ENCODE results near the gene PCDHB2.
"Not testable (repeated sequence)": the region's sequence is repeated elsewhere in the genome, so short reads cannot be mapped to it uniquely, and the experiment has no call there.

Gene PCDHB2

DNA sequence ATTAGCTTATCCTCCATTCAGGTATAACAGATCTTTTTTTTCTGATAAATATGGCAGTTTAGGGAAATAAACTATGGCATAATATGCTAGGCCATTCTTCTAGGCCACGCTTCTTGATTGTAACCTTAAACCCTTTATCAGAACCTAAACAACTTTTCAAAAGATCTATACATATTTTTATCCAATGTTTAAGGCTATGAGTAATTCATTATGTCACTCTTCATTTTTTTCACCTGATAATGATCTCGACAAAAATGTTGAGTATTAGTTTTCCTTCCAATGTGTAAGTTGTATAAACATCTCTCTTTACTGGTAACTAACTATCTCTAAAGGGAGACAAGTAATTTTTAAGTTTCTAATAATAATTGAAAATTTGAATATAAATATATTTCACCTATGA lies 24.8 kb downstream of the PCDHB2 start:
- no peak overlapping the region for H3K4me3 ChIP-seq (replicated peaks in 1 of 2; ENCODE audit: low read depth in 2 of 2, low read length in 2 of 2)
- TF ChIP-seq, protein P1, sequence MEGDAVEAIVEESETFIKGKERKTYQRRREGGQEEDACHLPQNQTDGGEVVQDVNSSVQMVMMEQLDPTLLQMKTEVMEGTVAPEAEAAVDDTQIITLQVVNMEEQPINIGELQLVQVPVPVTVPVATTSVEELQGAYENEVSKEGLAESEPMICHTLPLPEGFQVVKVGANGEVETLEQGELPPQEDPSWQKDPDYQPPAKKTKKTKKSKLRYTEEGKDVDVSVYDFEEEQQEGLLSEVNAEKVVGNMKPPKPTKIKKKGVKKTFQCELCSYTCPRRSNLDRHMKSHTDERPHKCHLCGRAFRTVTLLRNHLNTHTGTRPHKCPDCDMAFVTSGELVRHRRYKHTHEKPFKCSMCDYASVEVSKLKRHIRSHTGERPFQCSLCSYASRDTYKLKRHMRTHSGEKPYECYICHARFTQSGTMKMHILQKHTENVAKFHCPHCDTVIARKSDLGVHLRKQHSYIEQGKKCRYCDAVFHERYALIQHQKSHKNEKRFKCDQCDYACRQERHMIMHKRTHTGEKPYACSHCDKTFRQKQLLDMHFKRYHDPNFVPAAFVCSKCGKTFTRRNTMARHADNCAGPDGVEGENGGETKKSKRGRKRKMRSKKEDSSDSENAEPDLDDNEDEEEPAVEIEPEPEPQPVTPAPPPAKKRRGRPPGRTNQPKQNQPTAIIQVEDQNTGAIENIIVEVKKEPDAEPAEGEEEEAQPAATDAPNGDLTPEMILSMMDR (IDR thresholded peaks at IDR 0.05; ENCODE audit: low read depth, low read length): no peak
- no peak for DNase-seq (ENCODE audit: low read depth in 2 of 2)

DNA sequence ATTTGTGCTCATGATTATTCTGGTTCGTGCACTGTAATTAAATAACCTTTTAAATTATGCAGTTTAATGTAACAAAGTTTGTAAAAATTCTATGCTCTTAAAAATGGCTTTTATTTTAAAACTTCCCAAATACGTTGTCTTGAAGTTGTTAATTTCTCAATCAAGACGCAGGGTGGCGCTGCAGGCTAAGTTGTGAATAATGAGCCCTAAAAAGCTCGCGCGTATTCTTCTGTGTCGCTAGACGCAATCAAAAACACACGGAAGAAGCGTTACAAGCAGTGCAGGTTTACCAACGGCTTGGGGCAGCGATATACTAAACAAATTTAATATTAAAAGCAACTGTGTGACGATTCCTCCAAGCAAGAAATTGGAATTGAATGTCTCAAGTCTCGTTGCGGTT lies 27.1 kb downstream of the PCDHB2 start, which contains the start of gene PCDHB4:
TSS of gene PCDHB4 (plus strand) at position 256 of the 400 bp plus-strand sequence. CDS start 181 bp downstream, outside the sequence.
- TF ChIP-seq, protein P1 (IDR thresholded peaks at IDR 0.05; ENCODE audit: low read depth, low read length): peak; percentile 7
- peak in 1 of 2 donors; percentile 25 for DNase-seq (ENCODE audit: low read depth in 2 of 2)
- no peak within 1 kb of the TSS for H3K4me3 ChIP-seq (replicated peaks in 1 of 2; ENCODE audit: low read depth in 2 of 2, low read length in 2 of 2)

DNA sequence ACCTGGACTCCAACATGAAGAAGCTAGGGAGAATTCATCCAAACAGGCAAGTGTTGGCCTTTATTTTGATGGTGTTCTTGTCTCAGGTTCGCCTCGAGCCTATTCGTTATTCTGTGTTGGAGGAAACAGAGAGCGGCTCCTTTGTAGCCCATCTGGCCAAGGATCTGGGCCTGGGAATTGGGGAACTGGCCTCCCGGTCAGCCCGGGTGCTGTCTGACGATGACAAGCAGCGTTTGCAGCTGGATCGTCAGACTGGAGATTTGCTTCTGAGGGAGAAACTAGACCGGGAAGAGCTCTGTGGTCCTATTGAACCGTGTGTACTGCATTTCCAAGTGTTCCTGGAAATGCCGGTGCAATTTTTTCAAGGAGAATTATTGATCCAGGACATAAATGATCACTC lies 27.6 kb downstream of the PCDHB2 start:
- TF ChIP-seq, protein P1 (IDR thresholded peaks at IDR 0.05; ENCODE audit: low read depth, low read length): no peak
- DNase-seq (ENCODE audit: low read depth in 2 of 2): no peak
- H3K4me3 ChIP-seq (replicated peaks in 1 of 2; ENCODE audit: low read depth in 2 of 2, low read length in 2 of 2): no peak overlapping the region

DNA sequence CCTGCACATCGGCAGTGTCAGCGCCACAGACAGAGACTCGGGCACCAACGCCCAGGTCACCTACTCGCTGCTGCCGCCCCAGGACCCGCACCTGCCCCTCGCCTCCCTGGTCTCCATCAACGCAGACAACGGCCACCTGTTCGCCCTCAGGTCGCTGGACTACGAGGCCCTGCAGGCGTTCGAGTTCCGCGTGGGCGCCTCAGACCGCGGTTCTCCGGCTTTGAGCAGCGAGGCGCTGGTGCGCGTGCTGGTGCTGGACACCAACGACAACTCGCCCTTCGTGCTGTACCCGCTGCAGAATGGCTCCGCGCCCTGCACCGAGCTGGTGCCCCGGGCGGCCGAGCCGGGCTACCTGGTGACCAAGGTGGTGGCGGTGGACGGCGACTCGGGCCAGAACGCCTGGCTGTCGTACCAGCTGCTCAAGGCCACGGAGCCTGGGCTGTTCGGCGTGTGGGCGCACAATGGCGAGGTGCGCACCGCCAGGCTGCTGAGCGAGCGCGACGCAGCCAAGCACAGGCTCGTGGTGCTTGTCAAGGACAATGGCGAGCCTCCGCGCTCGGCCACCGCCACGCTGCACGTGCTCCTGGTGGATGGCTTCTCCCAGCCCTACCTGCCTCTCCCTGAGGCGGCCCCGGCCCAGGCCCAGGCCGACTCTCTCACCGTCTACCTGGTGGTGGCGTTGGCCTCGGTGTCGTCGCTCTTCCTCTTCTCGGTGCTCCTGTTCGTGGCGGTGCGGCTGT lies 29.2 kb downstream of the PCDHB2 start:
- not testable (repeated sequence) for DNase-seq (ENCODE audit: low read depth in 2 of 2); H3K4me3 ChIP-seq (replicated peaks in 1 of 2; ENCODE audit: low read depth in 2 of 2, low read length in 2 of 2)

DNA sequence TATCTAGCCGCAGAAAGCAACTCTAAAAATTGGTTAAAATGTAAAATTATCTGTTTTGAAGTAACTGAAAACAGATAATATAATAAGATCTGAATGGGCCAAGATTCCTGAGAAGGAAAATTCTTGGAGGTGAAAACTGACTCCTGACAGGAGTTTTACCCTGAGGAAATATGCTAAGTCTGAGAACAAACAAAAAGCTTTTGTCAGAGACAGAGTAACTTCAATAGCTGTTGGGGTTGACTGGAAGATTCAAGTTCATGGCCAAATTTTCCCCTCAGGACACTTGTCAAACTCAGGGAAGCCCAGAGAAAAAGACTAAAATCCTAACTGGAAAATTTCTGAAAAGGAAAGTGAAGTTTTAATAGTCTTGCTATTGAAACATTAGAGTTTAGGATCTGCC lies 32.9 kb downstream of the PCDHB2 start:
- H3K4me3 ChIP-seq (replicated peaks in 1 of 2; ENCODE audit: low read depth in 2 of 2, low read length in 2 of 2): no peak overlapping the region
- TF ChIP-seq, protein P1 (IDR thresholded peaks at IDR 0.05; ENCODE audit: low read depth, low read length): no peak
- no peak for DNase-seq (ENCODE audit: low read depth in 2 of 2)

DNA sequence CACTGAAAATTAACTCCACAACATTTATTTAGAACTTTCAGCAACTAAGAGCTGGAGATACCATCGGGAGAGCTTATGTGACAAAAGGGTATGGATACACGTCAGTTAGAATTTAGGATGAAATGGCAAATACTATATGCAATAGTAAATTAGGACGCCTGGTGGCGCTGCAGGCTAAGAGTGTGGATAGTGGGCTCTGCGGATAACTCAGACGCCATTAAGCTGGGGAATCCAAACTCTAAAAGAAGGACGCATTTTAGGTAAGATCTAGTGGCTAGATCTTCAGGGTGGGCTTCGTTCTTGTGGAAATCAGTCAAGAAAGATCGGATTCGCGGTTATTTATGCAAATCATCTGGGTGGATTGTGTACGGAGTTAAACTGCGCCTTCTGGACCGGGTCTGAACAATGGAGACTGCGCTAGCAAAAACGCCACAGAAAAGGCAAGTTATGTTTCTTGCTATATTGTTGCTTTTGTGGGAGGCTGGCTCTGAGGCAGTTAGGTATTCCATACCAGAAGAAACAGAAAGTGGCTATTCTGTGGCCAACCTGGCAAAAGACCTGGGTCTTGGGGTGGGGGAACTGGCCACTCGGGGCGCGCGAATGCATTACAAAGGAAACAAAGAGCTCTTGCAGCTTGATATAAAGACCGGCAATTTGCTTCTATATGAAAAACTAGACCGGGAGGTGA lies 40.8 kb downstream of the PCDHB2 start, which contains the start of gene PCDHB5:
TSS of gene PCDHB5 (plus strand) at position 177 of the 688 bp plus-strand sequence. CDS start at position 406, 229 bp downstream.
- peak within 1 kb of the TSS; percentile 9 to 22 for H3K4me3 ChIP-seq (replicated peaks in 1 of 2; ENCODE audit: low read depth in 2 of 2, low read length in 2 of 2)
- peak; percentile 12 to 29 for DNase-seq (ENCODE audit: low read depth in 2 of 2)
- TF ChIP-seq, protein P1 (IDR thresholded peaks at IDR 0.05; ENCODE audit: low read depth, low read length): peak; percentile 31

DNA sequence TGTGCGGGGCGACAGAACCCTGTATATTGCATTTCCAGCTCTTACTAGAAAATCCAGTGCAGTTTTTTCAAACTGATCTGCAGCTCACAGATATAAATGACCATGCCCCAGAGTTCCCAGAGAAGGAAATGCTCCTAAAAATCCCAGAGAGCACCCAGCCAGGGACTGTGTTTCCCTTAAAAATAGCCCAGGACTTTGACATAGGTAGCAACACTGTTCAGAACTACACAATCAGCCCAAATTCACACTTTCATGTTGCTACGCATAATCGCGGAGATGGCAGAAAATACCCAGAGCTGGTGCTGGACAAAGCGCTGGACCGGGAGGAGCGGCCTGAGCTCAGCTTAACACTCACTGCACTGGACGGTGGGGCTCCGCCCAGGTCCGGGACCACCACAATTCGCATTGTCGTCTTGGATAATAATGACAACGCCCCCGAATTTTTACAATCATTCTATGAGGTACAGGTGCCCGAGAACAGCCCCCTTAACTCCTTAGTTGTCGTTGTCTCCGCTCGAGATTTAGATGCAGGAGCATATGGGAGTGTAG lies 41.4 kb downstream of the PCDHB2 start:
- DNase-seq (ENCODE audit: low read depth in 2 of 2): no peak
- TF ChIP-seq, protein P1 (IDR thresholded peaks at IDR 0.05; ENCODE audit: low read depth, low read length): no peak
- peak overlapping the region in 1 of 2 donors; percentile 9 for H3K4me3 ChIP-seq (replicated peaks in 1 of 2; ENCODE audit: low read depth in 2 of 2, low read length in 2 of 2)

DNA sequence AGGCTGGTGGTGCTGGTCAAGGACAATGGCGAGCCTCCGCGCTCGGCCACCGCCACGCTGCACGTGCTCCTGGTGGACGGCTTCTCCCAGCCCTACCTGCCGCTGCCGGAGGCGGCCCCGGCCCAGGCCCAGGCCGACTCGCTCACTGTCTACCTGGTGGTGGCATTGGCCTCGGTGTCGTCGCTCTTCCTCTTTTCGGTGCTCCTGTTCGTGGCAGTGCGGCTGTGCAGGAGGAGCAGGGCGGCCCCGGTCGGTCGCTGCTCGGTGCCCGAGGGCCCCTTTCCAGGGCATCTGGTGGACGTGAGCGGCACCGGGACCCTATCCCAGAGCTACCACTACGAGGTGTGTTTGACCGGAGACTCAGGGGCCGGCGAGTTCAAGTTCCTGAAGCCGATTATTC lies 42.9 kb downstream of the PCDHB2 start:
- not testable (repeated sequence) for DNase-seq (ENCODE audit: low read depth in 2 of 2); H3K4me3 ChIP-seq (replicated peaks in 1 of 2; ENCODE audit: low read depth in 2 of 2, low read length in 2 of 2)
